GM19043 (cell line): Measurements from ENCODE around the gene ILRUN.
"Not testable (repeated sequence)": the region's sequence is repeated elsewhere in the genome, so short reads cannot be mapped to it uniquely, and the experiment has no call there.

ENCODE experiments used
- ATAC-seq: cut with Tn5 transposase; IDR thresholded peaks from one replicate; pipeline ENCODE4 v1.9.1; 2021; ENCODE audit warnings: low read depth; ENCODE audit not compliant: unreplicated experiment

ILRUN gene

DNA sequence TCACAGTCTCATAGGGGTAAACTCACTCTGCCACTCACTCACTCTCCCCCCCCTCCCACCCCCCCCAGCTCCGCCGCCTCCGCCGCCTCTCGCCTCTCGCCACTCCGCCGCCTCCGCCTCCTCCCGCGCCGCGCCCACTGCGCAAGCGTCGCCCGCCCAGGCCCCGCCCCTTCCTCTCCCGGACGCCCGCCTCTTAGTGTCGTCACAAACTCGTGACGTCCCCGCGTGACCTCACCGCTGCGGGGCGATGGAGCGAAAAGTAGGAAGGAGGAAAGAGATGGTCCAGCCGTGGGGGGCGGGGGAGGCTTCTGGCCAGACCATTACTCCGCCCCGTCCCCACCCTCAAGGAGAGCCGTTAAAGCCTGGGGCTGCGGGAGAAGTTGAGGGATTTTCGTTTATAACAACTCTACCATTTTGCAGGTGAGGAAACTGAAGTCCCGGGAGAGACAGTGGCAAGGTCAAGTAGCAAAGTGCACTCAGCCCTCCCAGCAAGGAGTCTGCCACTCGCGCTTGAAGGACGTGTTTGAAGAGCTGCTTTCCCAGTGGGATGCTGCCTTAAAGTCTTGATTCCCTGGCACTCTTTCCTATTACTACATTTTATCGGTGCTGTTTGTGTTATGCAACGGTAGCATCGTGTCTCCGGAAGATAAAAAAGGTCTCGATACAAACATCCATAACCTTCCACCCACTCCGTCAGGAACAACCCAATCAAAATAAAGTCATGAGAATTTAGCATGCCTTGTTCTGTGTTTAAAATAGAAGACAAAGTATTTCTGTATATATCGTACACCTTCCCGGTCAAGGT is at the start of gene ILRUN:
Gene ILRUN (minus strand): TSS at position 29 of the 805 bp plus-strand sequence. CDS start 164 bp downstream, outside the sequence.
- peak; percentile 72 for ATAC-seq

- ATAC-seq, result no peak
These were observed 48.9 kb upstream of the ILRUN start for GRCh38 chr6:34745277-34746103.

GRCh38 chr6:34744294-34744647 is 47.7 kb upstream of the ILRUN start:
- ATAC-seq, result not testable (repeated sequence)

DNA sequence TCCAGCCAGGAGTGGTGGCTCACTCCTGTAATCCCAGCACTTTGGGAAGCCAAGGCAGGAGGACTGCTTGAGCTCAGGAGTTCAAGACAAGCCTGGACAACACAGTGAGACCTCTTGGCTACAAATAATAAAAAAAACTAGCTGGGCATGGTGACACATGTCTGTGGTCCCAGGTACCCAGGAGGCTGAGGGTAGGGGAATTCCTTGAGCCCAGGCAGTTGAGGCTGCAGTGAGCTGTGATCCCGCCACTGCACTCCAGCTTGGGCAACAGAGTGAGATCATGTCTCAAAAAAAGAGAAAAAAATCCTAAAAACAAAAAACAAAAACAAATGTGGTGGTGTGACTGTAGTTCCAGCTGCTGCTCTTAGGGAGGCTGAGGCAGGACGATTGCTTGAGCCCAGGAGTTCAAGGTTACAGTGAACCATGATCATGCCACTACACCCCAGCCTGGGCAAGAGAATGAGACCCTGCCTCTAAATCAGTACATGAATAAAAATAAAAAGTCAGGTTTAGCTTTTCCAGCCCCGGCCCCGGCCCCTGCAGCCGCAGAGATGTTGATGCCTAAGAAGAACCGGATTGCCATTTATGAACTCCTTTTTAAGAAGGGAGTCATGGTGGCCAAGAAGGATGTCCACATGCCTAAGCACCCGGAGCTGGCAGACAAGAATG is 47.2 kb upstream of the ILRUN start:
- ATAC-seq, result no peak

DNA sequence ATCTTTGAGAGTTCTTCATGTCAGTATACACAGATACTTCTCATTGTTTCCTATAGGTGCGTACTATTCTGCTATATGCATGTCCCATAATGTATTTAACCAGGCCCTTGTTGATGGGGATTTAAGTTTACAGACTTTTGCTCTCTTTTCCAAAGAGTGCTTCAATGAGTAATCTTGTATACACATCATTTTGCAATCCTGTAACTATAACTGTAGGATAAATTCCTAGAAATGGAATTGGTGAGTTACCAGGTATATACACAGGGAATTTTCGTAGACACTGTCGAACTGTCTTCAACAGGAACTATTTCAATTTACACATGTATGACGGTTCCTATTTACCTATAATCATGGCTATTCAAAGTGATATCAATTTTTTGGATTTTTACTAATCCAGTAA is 45.5 kb upstream of the ILRUN start:
- ATAC-seq, result no peak

- no peak for ATAC-seq
These were observed 40.3 kb upstream of the ILRUN start for GRCh38 chr6:34736823-34737222.

GRCh38 chr6:34731393-34732060 is 35.0 kb upstream of the ILRUN start:
- no peak for ATAC-seq

DNA sequence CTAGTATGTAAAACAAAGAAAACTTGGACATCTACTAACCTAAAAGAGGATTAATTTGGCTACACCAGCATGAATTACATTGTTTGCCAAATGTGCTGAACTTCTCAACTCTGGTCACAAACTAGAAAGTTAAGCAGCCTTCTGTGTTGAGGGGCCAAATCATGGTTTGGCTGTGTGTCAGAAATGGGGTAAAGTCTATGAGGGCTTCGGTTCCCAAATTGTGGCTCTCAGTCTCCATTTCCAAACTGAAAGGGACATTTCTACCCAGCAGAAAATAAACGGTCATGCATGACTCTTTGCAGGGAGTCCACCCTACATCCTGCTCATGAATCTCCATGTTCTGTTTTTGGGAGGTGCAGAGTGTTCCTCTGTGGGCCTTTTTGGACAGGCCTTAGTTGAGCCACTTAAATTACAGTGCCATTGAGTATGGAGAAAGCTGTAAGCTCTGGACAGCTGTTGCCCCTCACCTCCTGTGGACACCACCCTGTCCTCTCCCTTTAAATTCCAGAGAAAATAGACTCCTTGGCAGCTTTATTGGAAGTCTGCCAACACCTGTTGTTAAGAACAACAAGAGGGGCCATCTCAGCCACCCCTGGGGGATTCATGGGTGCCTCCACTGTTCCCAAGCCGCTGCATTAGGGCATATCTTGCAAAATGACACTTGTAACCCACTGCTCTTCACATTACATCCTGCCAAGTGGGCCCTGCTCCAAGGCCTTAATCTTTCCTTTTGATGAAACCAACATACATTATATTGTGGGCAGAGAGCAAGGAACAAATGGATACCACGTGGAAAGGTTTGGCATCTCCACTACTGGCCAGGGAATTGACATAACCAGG is 33.3 kb upstream of the ILRUN start:
- no peak for ATAC-seq

GRCh38 chr6:34726055-34726454 is 29.5 kb upstream of the ILRUN start:
- ATAC-seq, result no peak

GRCh38 chr6:34723203-34723602 is 26.6 kb upstream of the ILRUN start:
- no peak for ATAC-seq

GRCh38 chr6:34722451-34722850 is 25.9 kb upstream of the ILRUN start:
- no peak for ATAC-seq

GRCh38 chr6:34720160-34720559 is 23.6 kb upstream of the ILRUN start:
- not testable (repeated sequence) for ATAC-seq

DNA sequence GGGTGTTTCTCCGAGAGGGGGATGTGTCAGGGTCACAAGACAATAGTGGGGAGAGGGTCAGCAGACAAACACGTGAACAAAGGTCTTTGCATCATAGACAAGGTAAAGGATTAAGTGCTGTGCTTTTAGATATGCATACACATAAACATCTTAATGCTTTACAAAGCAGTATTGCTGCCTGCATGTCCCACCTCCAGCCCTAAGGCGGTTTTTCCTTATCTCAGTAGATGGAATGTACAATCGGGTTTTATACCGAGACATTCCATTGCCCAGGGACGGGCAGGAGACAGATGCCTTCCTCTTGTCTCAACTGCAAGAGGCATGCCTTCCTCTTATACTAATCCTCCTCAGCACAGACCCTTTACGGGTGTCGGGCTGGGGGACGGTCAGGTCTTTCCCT is 23.1 kb upstream of the ILRUN start:
- not testable (repeated sequence) for ATAC-seq

GRCh38 chr6:34718976-34719375 is 22.4 kb upstream of the ILRUN start:
- no peak for ATAC-seq

- ATAC-seq, result no peak
These were observed 20.9 kb upstream of the ILRUN start for GRCh38 chr6:34717466-34717865.

- ATAC-seq, result no peak
These were observed 18.1 kb upstream of the ILRUN start for GRCh38 chr6:34714663-34715062.

DNA sequence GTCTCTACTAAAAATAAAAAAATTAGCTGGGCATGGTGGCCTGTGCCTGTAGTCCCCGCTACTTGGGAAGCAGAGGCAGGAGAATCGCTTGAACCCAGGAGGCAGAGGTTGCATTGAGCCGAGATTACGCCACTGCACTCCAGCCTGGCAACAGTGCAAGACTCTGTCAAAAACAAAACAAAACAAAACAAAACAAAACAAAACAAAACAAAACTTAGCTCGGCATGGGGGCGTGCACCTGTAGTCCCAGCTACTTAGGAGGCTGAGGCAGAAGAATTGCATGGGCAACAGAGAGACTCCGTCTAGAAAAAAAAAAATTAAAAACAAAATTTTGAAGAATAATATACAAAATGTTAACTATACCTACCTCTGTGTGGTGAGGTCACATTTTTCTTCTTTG is 16.3 kb upstream of the ILRUN start:
- not testable (repeated sequence) for ATAC-seq

- no peak for ATAC-seq
These were observed 12.8 kb upstream of the ILRUN start for GRCh38 chr6:34709386-34709785.

DNA sequence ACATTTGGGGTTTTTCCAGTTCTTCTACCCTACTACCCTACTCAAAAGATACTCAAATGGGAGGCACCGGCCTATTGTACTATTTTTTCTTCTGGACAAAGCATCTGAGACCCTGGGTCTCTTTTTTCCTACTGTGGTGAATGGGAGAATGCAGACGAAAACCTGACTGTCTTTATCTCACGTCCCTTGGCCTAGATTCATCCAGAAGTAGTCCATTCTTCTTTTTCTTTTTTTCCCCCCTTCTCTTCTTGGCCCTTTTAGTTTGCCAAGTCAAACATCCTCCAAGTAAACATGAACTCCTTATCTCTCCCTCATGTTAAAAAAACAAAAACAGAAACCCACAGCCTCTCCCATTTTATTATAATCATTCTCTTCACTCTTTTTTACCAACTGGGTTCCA is 8.7 kb upstream of the ILRUN start:
- ATAC-seq, result no peak

- ATAC-seq, result no peak
These were observed 4.6 kb upstream of the ILRUN start for GRCh38 chr6:34701199-34701598.
